H1 (cell line): Measurements from ENCODE around the gene RRP1. TPM values are rescaled to one million over a fixed set of nuclear protein-coding genes. Genes with fewer than 3 reads are reported as not detected.
A peak's percentile ranks its signal among the peaks of the same experiment; 100 is the strongest.

Experiments
- CTCF ChIA-PET: fragments of 300-600 bp; sonication (Branson Sonifier 250); formaldehyde crosslinking; loops from one replicate; lab custom pipeline; 2021; ENCODE audit not compliant: partially characterized antibody; lab: Charles Lee
- POLR2A ChIA-PET: fragments of 300-600 bp; sonication (Branson Sonifier 250); formaldehyde crosslinking; loops from one replicate; lab custom pipeline; 2021; ENCODE audit warnings: inconsistent platforms; ENCODE audit not compliant: partially characterized antibody; lab: Charles Lee
- DNase-seq, 2 experiments: peaks; one replicate each; pipeline versions ENCODE4 v3.0.0 to v3.0.0-alpha.2; 2010 to 2022; ENCODE audit warnings: low spot score in 2 of 2, low read depth in 1 of 2, mixed read lengths in 1 of 2
- FAIRE-seq: peaks from 2 replicates; lab custom pipeline; 2011; peaks lifted over from hg19 to GRCh38; lab: Jason Lieb, UNC
- H2AFZ ChIP-seq: 2 replicates; pipeline ENCODE4 v1.8.1; 2012; ENCODE audit warnings: low read length, inconsistent platforms
- H2AK5ac ChIP-seq: 2 replicates; pipeline ENCODE4 v1.6.1; 2013; ENCODE audit warnings: low read depth, low read length
- H2BK120ac ChIP-seq: replicated peaks from 2 replicates; pipeline ENCODE3; 2013; ENCODE audit warnings: low read depth, low read length, inconsistent platforms
- H2BK12ac ChIP-seq: 2 replicates; pipeline ENCODE4 v1.6.1; 2013; ENCODE audit warnings: low read depth, low read length
- H2BK15ac ChIP-seq: 2 replicates; pipeline ENCODE4 v1.6.1; 2013; ENCODE audit warnings: low read length
- H2BK20ac ChIP-seq: 2 replicates; pipeline ENCODE4 v1.6.1; 2013; ENCODE audit warnings: low read length
- H2BK5ac ChIP-seq: 2 replicates; pipeline ENCODE4 v1.6.1; 2013; ENCODE audit warnings: low read depth, low read length
- H3K14ac ChIP-seq: 2 replicates; pipeline ENCODE4 v1.6.1; 2013; ENCODE audit warnings: inconsistent platforms; ENCODE audit not compliant: insufficient read length
- H3K18ac ChIP-seq: 2 replicates; pipeline ENCODE4 v1.6.1; 2013; ENCODE audit warnings: low read length; ENCODE audit errors: extremely low read depth
- H3K23ac ChIP-seq: 2 replicates; pipeline ENCODE4 v1.6.1; 2013; ENCODE audit warnings: inconsistent platforms; ENCODE audit not compliant: insufficient read length
- H3K23me2 ChIP-seq: 2 replicates; pipeline ENCODE4 v1.6.1; 2013; ENCODE audit warnings: low read depth, low read length
- H3K27ac ChIP-seq: 2 replicates; pipeline ENCODE4 v1.6.1; 2011; ENCODE audit warnings: low read depth, low read length, inconsistent platforms
- H3K27me3 ChIP-seq, 4 experiments: replicated peaks in 1 of 4; 1 replicate in 1 of 4; 2 replicates in 3 of 4; pipeline versions ENCODE4 v1.6.1 to v1.8.1; 2011 to 2013; ENCODE audit warnings: low read length in 3 of 4, mild to moderate bottlenecking in 3 of 4, inconsistent platforms in 2 of 4, mixed read lengths in 2 of 4, moderate library complexity in 1 of 4; ENCODE audit not compliant: control insufficient read depth in 3 of 4, insufficient read depth in 3 of 4; ENCODE audit errors: extremely low read depth in 1 of 4
- H3K36me3 ChIP-seq, 4 experiments: 2 replicates each; pipeline versions ENCODE4 v1.6.1 to v1.8.1; 2011 to 2013; ENCODE audit warnings: mild to moderate bottlenecking in 4 of 4, low read length in 3 of 4, moderate library complexity in 2 of 4, control low read depth in 1 of 4, inconsistent platforms in 1 of 4; ENCODE audit not compliant: insufficient read depth in 4 of 4, control insufficient read depth in 2 of 4
- H3K4ac ChIP-seq: replicated peaks from 2 replicates; pipeline ENCODE3; 2013; ENCODE audit warnings: low read length, low read depth, mixed read lengths, inconsistent platforms; ENCODE audit not compliant: insufficient read length
- H3K4me1 ChIP-seq, 4 experiments: replicated peaks in 1 of 4; 1 replicate in 1 of 4; 2 replicates in 3 of 4; pipeline versions ENCODE4 v1.6.1 to v1.8.1; 2011 to 2013; ENCODE audit warnings: low read length in 3 of 4, inconsistent platforms in 2 of 4, mixed read lengths in 1 of 4; ENCODE audit not compliant: insufficient read depth in 4 of 4, control insufficient read depth in 3 of 4
- H3K4me2 ChIP-seq, 2 experiments: 2 replicates each; pipeline versions ENCODE4 v1.6.1 to v1.8.1; 2011 to 2013; ENCODE audit warnings: low read depth in 2 of 2, low read length in 2 of 2, control low read depth in 1 of 2, inconsistent platforms in 1 of 2, mild to moderate bottlenecking in 1 of 2; ENCODE audit not compliant: insufficient read depth in 1 of 2
- H3K4me3 ChIP-seq, 4 experiments: fragments of 200-600, 300-600 bp in 1 of 4; sonication (generic), shearing (Covaris generic), sonication (Bioruptor Twin) in 1 of 4; 2 replicates each; pipeline versions ENCODE4 v1.5.1 to v1.8.1; 2011 to 2016; ENCODE audit warnings: low read length in 4 of 4, low read depth in 3 of 4, control low read depth in 2 of 4, inconsistent platforms in 2 of 4, mild to moderate bottlenecking in 2 of 4, mixed read lengths in 1 of 4, moderate library complexity in 1 of 4; ENCODE audit not compliant: insufficient read depth in 2 of 4; ENCODE audit errors: extremely low read depth in 1 of 4
- H3K56ac ChIP-seq: replicated peaks from 2 replicates; pipeline ENCODE3; 2013; ENCODE audit warnings: low read depth, mild to moderate bottlenecking, mixed read lengths, low read length, inconsistent platforms; ENCODE audit not compliant: insufficient read length
- H3K79me1 ChIP-seq: 2 replicates; pipeline ENCODE4 v1.6.1; 2013; ENCODE audit warnings: low read depth, low read length, control low read depth
- H3K79me2 ChIP-seq, 2 experiments: 2 replicates each; pipeline versions ENCODE4 v1.6.1 to v1.8.1; 2012 to 2013; ENCODE audit warnings: low read length in 2 of 2, mild to moderate bottlenecking in 2 of 2, inconsistent platforms in 1 of 2; ENCODE audit not compliant: insufficient read depth in 2 of 2, control insufficient read depth in 1 of 2
- H3K9ac ChIP-seq, 4 experiments: replicated peaks in 1 of 4; 1 replicate in 1 of 4; 2 replicates in 3 of 4; pipeline versions ENCODE4 v1.6.1 to v1.8.1; 2011 to 2013; ENCODE audit warnings: low read depth in 3 of 4, low read length in 3 of 4, control low read depth in 2 of 4, mild to moderate bottlenecking in 2 of 4, moderate library complexity in 2 of 4, inconsistent platforms in 1 of 4; ENCODE audit errors: extremely low read depth in 1 of 4
- H3K9me3 ChIP-seq, 2 experiments: 2 replicates each; pipeline versions ENCODE4 v1.6.1 to v1.8.1; 2012 to 2013; ENCODE audit warnings: mild to moderate bottlenecking in 2 of 2, moderate library complexity in 2 of 2, control low read depth in 1 of 2, inconsistent platforms in 1 of 2, low read depth in 1 of 2, low read length in 1 of 2, mixed read lengths in 1 of 2; ENCODE audit not compliant: insufficient read depth in 2 of 2
- H4K20me1 ChIP-seq, 2 experiments: replicated peaks in 1 of 2; 2 replicates each; pipeline versions ENCODE3 to v1.8.1; 2011 to 2013; ENCODE audit warnings: inconsistent platforms in 2 of 2, low read length in 2 of 2, mild to moderate bottlenecking in 1 of 2; ENCODE audit not compliant: insufficient read depth in 2 of 2, control insufficient read depth in 1 of 2
- H4K5ac ChIP-seq: 2 replicates; pipeline ENCODE4 v1.6.1; 2013; ENCODE audit warnings: low read length, low read depth, mixed read lengths, inconsistent platforms; ENCODE audit not compliant: insufficient read length
- H4K8ac ChIP-seq: 2 replicates; pipeline ENCODE4 v1.8.0; 2013; ENCODE audit warnings: mild to moderate bottlenecking, moderate library complexity, low read length, inconsistent platforms; ENCODE audit not compliant: insufficient read depth; ENCODE audit errors: extremely low read depth
- H4K91ac ChIP-seq: replicated peaks from 2 replicates; pipeline ENCODE3; 2013; ENCODE audit warnings: low read length, mixed read lengths, inconsistent platforms; ENCODE audit not compliant: insufficient read length
- FOSL1 ChIP-seq: IDR thresholded peaks from 2 replicates; pipeline ENCODE4 v1.6.1; 2011; ENCODE audit warnings: mild to moderate bottlenecking, low read depth, low read length, moderate library complexity; ENCODE audit not compliant: insufficient read depth
- SAP30 ChIP-seq: fragments of 300-600 bp; sonication (generic); IDR thresholded peaks from 2 replicates; pipeline ENCODE4 v1.7.1; 2012; ENCODE audit warnings: low read length, moderate library complexity, mild to moderate bottlenecking, inconsistent platforms; ENCODE audit not compliant: insufficient read depth, insufficient replicate concordance
- WGBS, 2 experiments: shearing (Covaris generic) in 1 of 2; methylation state at CpG; one replicate each; pipeline versions ENCODE4 v1.1.6 to v1.1.7; 2013 to 2015; ENCODE audit warnings: low lambda C conversion rate in 2 of 2, mixed read lengths in 2 of 2, inconsistent platforms in 1 of 2, low coverage in 1 of 2, missing lambda C conversion rate in 1 of 2; ENCODE audit not compliant: insufficient replicate concordance in 2 of 2, insufficient coverage in 1 of 2, insufficient read length in 1 of 2; ENCODE audit errors: extremely low coverage in 1 of 2, missing lambda C conversion rate in 1 of 2; 5-methylcytosine and 5-hydroxymethylcytosine counted together
- polyA plus RNA-seq, 7 experiments: library from polyadenylated mRNA; depleted of rRNA in 3 of 7; stranded (reverse) in 5 of 7; unstranded in 2 of 7; fragments of >200 nt in 5 of 7; fragments of 200-250 nt in 2 of 7; gene quantifications; 1 replicate in 5 of 7; 2 replicates in 1 of 7; 4 replicates in 1 of 7; pipeline versions ENCODE4 v1.2.1 to v1.2.3, GENCODE V29; 2011 to 2013; ENCODE audit warnings: missing spikeins in 2 of 7, mixed read lengths in 2 of 7
- total RNA-seq: library from RNA; stranded (reverse); fragmentation: NEBNext Ultra II Directional; extraction: Animal tissue kit (Norgen Biotek cat#: 25700); gene quantifications from 2 replicates; pipeline ENCODE4 v1.2.1, GENCODE V29; 2021

RRP1 gene
- total and polyA plus RNA-seq, 2 of the 8 experiments (the other 6 are each of a cell fraction or from before 2014, with no cell fraction given) = 11.6 to 55.2 TPM

DNA sequence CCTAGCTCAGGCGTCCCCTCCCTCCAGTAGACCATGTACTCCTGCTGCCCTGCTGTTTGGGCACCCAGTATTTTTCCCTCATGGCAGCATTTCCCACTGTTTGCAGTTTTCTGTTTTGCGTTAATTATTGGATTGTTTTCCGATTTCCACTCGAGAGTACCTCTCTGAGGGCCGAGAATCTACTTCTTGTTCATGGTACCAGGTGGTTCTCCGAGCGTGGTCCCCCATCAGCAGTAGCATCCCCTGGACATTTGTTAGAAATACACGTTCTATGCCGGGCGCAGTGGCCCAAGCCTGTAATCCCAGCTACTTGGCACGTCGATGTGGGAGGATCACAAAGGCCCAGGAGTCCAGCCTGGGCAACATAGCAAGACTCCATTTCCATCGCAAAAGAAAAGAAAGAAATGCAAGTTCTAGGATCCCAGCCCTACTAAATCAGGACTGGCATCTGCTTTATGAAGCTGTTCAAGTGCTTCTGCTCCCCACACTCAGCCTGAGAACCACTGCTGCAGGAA lies 690 bp downstream of the RRP1 start:
- no peak for FAIRE-seq
- H2AFZ ChIP-seq = no peak overlapping the region

More for the DNA sequence above, 690 bp downstream of the RRP1 start:
- H4K20me1 ChIP-seq = peaks cover 7 to 17% of the 10 kb centered on the region in 2 experiments
- H3K4me1 ChIP-seq = peaks cover 0 to 12% (median 3%) of the 10 kb centered on the region in 4 experiments; a peak in 4 of 7 replicates
- peak overlapping the region; percentile 68 to 94 (median 92) for H3K9ac ChIP-seq
- no peaks in the 10 kb centered on the region for H3K9me3 ChIP-seq
- H3K14ac ChIP-seq = no peak overlapping the region
- H2AK5ac ChIP-seq = no peak overlapping the region
- DNase-seq = no peak
- peaks cover 28 to 42% (median 35%) of the 10 kb centered on the region in 4 experiments for H3K36me3 ChIP-seq
- POLR2A ChIA-PET = interaction anchor here (0.7 to 7.6 kb wide), 13 partner anchors 10 to 248 kb away, joined by 3 to 80 read pairs (median 4); no protein-coding TSS in a partner anchor
- H3K56ac ChIP-seq = no peak overlapping the region
- peak overlapping the region; percentile 72 to 92 (median 89) for H3K4me3 ChIP-seq
- peak overlapping the region; percentile 24; the same call in 1 of the 2 replicates for H2BK5ac ChIP-seq
- CTCF ChIA-PET = interaction anchor here (0.8 to 2.4 kb wide), 16 partner anchors 9 to 463 kb away, joined by 3 to 10 read pairs (median 4); no protein-coding TSS in a partner anchor
- peak overlapping the region; percentile 98 for H4K8ac ChIP-seq
- H3K27ac ChIP-seq = peak overlapping the region; percentile 64
- H4K5ac ChIP-seq = peak overlapping the region; percentile 15
- H3K23me2 ChIP-seq = peaks cover 5% of the 10 kb centered on the region; the same call in 1 of the 2 replicates
- no peak overlapping the region for H2BK120ac ChIP-seq
- no peak overlapping the region for H3K23ac ChIP-seq
- H3K79me2 ChIP-seq = peaks cover 11 to 47% of the 10 kb centered on the region in 2 experiments
- no peaks in the 10 kb centered on the region; a peak in 1 of 7 replicates for H3K27me3 ChIP-seq
- peak overlapping the region; percentile 80 for H3K4ac ChIP-seq
- H3K79me1 ChIP-seq = peaks cover 26% of the 10 kb centered on the region
- TF ChIP-seq SAP30 = peak; percentile 28
- TF ChIP-seq FOSL1 = no peak
- H3K4me2 ChIP-seq = peak overlapping the region; percentile 85 to 92
- H2BK20ac ChIP-seq = no peak overlapping the region
- no peak overlapping the region for H3K18ac ChIP-seq
- 34% methylated on average over 13 of the region's 13 CpGs; no CpG with 5 or more reads in 1 of the 2 experiments for WGBS, 2 experiments
- H2BK12ac ChIP-seq = no peak overlapping the region
- H2BK15ac ChIP-seq = no peak overlapping the region
- H4K91ac ChIP-seq = no peak overlapping the region
